Daoy (cell line): Measurements from ENCODE around the gene AKAP13. TPM values are rescaled to one million over a fixed set of nuclear protein-coding genes. Genes with fewer than 3 reads are reported as not detected.
"Not testable (repeated sequence)": the region's sequence is repeated elsewhere in the genome, so short reads cannot be mapped to it uniquely, and the experiment has no call there.

ENCODE experiments used
- DNase-seq: peaks from one replicate; pipeline ENCODE4 v3.0.0-alpha.2; 2015; ENCODE audit warnings: low read depth
- total RNA-seq: library from RNA; depleted of rRNA; stranded (reverse); fragments of >200 nt; shearing (Covaris generic); gene quantifications from 2 replicates; pipeline ENCODE4 v1.2.3, GENCODE V29; 2014

AKAP13 gene
- total RNA-seq, 1 experiment from 2014 or later = 18.5 TPM

GRCh38 chr15:85786781-85787114, 406.3 kb downstream of the AKAP13 start:
- no peak for DNase-seq

- no peak for DNase-seq
Measured at GRCh38 chr15:85788771-85789495, 408.5 kb downstream of the AKAP13 start.

- no peak for DNase-seq
Measured at GRCh38 chr15:85789496-85789875, 409.1 kb downstream of the AKAP13 start.

GRCh38 chr15:85792102-85792731, 411.8 kb downstream of the AKAP13 start:
- DNase-seq = no peak

- DNase-seq = no peak
Measured at GRCh38 chr15:85792912-85793590, 412.6 kb downstream of the AKAP13 start.

- DNase-seq = peak; percentile 13
Measured at GRCh38 chr15:85793641-85794597, 413.5 kb downstream of the AKAP13 start.

GRCh38 chr15:85794598-85795336, 414.4 kb downstream of the AKAP13 start, which contains the start of gene KLHL25:
Gene KLHL25 (minus strand): TSS chr15:85794925. CDS start chr15:85769810, 25,115 bp downstream.
- peak; percentile 90 for DNase-seq

GRCh38 chr15:85795337-85796305, 415.2 kb downstream of the AKAP13 start:
- DNase-seq = no peak

- DNase-seq = not testable (repeated sequence)
Measured at GRCh38 chr15:85796371-85796770, 416.0 kb downstream of the AKAP13 start.
